HUES64 (cell line): ENCODE data around the gene NFIB.

Experiments used
- H3K27ac ChIP-seq: 2 replicates; pipeline ENCODE4 v1.7.0; 2013; ENCODE audit warnings: low read depth, low read length, inconsistent platforms
- H3K27me3 ChIP-seq: 2 replicates; pipeline ENCODE4 v1.6.1; 2013; ENCODE audit warnings: mild to moderate bottlenecking, low read length; ENCODE audit not compliant: insufficient read depth
- H3K36me3 ChIP-seq: 2 replicates; pipeline ENCODE4 v1.6.1; 2013; ENCODE audit warnings: mild to moderate bottlenecking, low read length; ENCODE audit not compliant: insufficient read depth
- H3K4me1 ChIP-seq: 2 replicates; pipeline ENCODE4 v1.6.1; 2013; ENCODE audit warnings: mild to moderate bottlenecking, low read length, moderate library complexity; ENCODE audit not compliant: insufficient read depth
- H3K4me3 ChIP-seq: 2 replicates; pipeline ENCODE4 v1.5.1; 2013; ENCODE audit warnings: mild to moderate bottlenecking, low read length, moderate library complexity
- H3K9ac ChIP-seq: 2 replicates; pipeline ENCODE4 v1.6.1; 2013; ENCODE audit warnings: mild to moderate bottlenecking, low read depth, low read length
- H3K9me3 ChIP-seq: 2 replicates; pipeline ENCODE4 v1.6.1; 2013; ENCODE audit warnings: low read depth, low read length; ENCODE audit not compliant: insufficient read depth
- WGBS: fragments of 150-250, 120-280 bp; methylation state at CpG from one replicate; pipeline ENCODE4 v1.1.7; 2013; ENCODE audit warnings: missing lambda C conversion rate; 5-methylcytosine and 5-hydroxymethylcytosine counted together

NFIB gene

DNA sequence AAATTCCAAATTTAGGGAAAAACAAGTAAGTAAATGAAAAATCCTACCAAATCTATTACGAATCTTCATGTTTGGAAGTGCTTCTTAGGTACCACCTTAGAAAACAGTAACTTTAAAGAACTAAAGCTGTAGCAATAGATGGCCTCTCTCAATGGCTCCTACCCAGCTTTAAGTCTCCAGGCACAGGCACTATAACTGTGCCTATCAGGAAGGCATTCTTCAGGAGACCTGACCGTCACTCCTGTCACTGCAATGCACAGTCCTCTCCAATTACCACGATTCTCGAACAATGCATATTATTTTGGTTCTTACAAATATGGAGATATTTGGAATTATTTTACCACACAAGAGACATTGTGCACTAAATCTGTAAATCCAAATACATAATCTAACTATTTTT, 12.9 kb downstream of the NFIB start:
- Histone ChIP-seq H3K9ac (no peak overlapping the region), H3K4me1 (peaks cover 4% of the 10 kb centered on the region; the same call in 1 of the 2 replicates), H3K27ac (no peak overlapping the region), H3K36me3 (no peaks in the 10 kb centered on the region), H3K4me3 (no peak overlapping the region), H3K9me3 (no peaks in the 10 kb centered on the region), H3K27me3 (no peaks in the 10 kb centered on the region)
- 93% methylated on average over 2 of the region's 4 CpGs for WGBS

DNA sequence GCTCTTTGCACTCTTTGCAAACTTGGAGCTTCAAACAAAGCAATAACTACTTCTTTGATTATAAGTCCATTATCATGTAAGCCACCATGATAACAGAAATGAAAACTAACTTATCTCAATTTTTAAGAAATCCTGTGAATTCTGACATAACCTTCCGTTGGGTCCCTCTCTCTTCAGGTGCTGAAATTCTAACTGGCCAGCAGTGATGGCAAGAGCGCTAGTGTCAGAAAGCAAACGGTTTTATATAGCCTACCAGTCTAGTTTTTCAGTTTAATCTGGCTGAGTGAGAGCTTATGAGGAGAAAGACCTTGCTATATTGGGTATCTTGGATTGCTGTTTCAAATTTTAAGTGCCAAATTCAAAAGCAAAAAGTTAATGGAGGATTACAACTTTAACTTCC, 13.4 kb downstream of the NFIB start:
- Histone ChIP-seq H3K9me3 (no peaks in the 10 kb centered on the region), H3K36me3 (no peaks in the 10 kb centered on the region), H3K27ac (no peak overlapping the region), H3K27me3 (no peaks in the 10 kb centered on the region), H3K4me1 (peaks cover 4% of the 10 kb centered on the region; the same call in 1 of the 2 replicates), H3K9ac (no peak overlapping the region), H3K4me3 (no peak overlapping the region)
- 93% methylated on average over 3 of the region's 3 CpGs for WGBS

DNA sequence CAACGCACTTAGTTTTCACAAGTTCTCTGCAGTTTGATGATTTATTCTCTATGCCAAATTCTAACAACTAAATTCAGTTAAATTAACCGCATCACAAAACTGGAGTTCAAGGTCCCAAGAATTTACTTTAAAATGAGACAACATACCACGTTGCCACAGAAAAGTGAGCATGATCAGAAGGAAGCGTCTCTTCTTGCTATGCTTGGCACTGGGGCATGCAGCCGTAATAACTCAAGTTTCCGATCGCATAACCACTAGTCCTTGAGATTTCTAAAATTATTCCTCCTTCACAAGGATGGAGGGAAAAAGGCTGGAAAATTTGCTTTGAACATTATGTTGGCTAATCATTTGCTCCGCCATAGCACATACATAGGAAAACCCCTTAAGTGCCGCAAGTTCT, 13.9 kb downstream of the NFIB start:
- 96% methylated on average over 9 of the region's 9 CpGs for WGBS
- no peak overlapping the region for H3K4me3 ChIP-seq

DNA sequence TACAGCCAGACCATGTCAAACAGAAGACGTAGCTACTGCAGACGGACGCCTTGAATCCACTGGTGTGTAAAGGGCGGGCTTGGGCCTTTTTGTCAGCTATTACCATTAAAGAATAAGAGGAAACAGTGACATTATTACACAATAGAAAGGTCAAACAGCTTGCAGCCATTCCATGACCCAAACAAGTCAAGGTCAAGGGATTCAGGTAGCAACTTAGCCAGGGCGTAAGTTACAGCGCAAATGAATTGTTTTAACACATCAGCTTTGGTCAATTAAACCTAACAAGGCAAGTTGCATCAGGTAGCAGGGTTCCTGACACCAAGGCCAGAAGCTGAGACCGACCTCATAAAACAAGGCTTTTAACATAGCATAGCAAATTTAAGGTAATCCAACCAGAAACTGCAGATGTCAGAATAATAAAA, 15.3 kb downstream of the NFIB start:
- Histone ChIP-seq H3K27me3 (no peaks in the 10 kb centered on the region), H3K9ac (no peak overlapping the region), H3K4me3 (no peak overlapping the region), H3K36me3 (no peaks in the 10 kb centered on the region), H3K9me3 (no peaks in the 10 kb centered on the region), H3K27ac (no peak overlapping the region), H3K4me1 (peaks cover 4% of the 10 kb centered on the region; the same call in 1 of the 2 replicates)
- WGBS = 60% methylated on average over 3 of the region's 7 CpGs

More for the DNA sequence above, 13.9 kb downstream of the NFIB start:
- Histone ChIP-seq H3K4me1 (peaks cover 4% of the 10 kb centered on the region; the same call in 1 of the 2 replicates), H3K27me3 (no peaks in the 10 kb centered on the region), H3K36me3 (no peaks in the 10 kb centered on the region), H3K27ac (no peak overlapping the region), H3K9ac (no peak overlapping the region), H3K9me3 (no peaks in the 10 kb centered on the region)

DNA sequence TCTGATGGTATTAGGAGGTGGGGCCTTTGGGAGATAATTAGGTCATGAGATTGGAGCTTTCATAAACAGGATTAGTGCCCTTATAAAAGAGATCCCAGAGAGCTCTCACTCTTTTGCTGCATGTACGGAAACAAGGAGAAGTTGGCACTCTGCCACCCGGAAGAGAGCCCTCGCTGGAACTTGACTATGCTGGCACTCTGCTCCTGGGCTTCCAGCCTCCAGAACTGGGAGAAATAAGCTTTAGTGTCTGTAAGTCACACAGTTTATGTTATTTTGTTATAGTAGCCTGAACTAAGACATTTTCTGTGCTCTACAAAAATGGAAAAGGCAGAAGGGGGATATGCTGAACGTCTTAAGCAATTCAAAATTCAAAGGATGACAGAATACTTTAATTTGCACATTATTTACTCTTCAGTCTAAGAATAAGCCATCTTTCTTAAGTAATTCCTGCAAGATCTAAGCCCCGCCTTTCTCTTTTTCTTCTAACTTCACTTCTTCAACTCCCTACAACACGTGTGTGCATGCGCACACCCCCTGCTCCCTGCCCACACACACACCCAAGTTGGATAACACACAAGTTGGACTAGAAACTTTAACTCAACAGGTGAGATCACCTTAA, 17.3 kb downstream of the NFIB start:
- no peaks in the 10 kb centered on the region for H3K27me3 ChIP-seq
- H3K4me1 ChIP-seq = peaks cover 4% of the 10 kb centered on the region
- H3K9ac ChIP-seq = no peak overlapping the region
- H3K9me3 ChIP-seq = no peaks in the 10 kb centered on the region
- H3K27ac ChIP-seq = no peak overlapping the region
- H3K4me3 ChIP-seq = no peak overlapping the region
- 93% methylated on average over 7 of the region's 7 CpGs for WGBS
- no peaks in the 10 kb centered on the region for H3K36me3 ChIP-seq

DNA sequence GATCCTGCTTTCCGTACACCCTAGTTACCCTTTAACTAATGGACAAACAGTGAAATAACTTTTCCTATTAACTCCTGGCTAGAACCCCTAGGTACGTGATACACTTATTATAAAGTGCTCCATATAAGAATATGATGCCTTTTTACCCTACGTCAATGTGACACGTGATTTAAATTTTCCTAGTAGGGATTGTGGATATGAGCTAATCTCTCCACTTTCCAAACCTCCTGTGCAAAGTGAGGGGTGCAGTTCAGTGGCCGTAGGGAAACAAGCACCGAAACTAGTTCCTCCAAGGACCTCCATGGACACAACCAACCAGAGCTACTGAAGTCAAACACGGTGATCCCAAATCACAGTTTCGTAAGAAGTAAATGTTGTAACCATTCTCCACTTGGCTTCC, 19.3 kb downstream of the NFIB start:
- WGBS = 89% methylated on average over 6 of the region's 8 CpGs
- peaks cover 4% of the 10 kb centered on the region for H3K4me1 ChIP-seq
- H3K9ac ChIP-seq = no peak overlapping the region
- H3K27ac ChIP-seq = no peak overlapping the region
- H3K36me3 ChIP-seq = no peaks in the 10 kb centered on the region
- no peaks in the 10 kb centered on the region for H3K27me3 ChIP-seq
- no peaks in the 10 kb centered on the region for H3K9me3 ChIP-seq
- H3K4me3 ChIP-seq = no peak overlapping the region

DNA sequence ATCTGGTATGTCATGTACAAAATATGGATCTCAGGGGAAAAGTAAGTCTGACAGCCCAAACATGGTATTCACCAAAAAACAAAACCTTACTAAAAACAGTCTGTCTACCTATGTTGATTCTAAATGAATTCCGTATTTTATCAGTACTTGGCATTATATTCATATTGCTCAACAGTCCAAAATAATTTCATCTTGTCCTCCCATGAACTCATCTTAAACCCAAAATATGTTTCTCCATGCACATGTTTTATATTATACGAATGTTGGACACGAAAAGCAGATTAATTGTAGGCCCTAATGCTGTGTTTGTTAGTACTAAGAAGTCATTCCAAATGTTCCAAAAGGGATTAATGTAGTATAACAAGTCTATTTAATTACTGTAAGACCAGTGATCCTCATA, 20.1 kb downstream of the NFIB start:
- Histone ChIP-seq H3K9me3 (no peaks in the 10 kb centered on the region), H3K27ac (no peak overlapping the region), H3K27me3 (no peaks in the 10 kb centered on the region), H3K4me3 (no peak overlapping the region), H3K9ac (no peak overlapping the region), H3K36me3 (no peaks in the 10 kb centered on the region), H3K4me1 (peaks cover 4% of the 10 kb centered on the region)
- WGBS = over 99% methylated on average over 3 of the region's 3 CpGs

DNA sequence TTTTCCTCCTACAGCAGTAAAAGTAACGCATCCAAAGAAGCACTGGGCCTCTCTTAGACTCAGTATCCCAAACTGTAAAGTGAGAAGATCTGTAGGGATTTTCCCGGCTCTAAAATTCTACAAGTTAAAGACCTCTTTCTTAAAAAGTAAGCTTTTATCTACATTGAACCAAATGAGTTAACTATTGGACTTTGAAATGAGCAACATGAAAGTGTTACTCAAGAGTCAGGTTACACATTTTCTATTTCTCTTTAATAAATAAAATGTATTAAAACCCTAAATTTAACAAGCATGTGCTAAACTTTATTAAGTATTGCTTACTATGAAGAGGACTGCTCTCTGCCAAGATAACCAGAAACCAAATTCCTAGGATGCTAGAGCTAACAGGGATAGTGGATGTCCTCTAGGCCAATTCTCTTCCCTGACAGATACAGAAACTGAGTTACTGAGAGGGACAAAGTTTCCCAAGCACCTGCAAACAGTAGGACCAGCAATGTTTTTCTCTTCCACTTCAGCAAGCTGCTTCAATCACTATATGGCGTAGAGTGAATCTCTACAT, 21.7 kb downstream of the NFIB start:
- Histone ChIP-seq H3K36me3 (no peaks in the 10 kb centered on the region), H3K27me3 (no peaks in the 10 kb centered on the region), H3K9me3 (no peaks in the 10 kb centered on the region), H3K4me1 (peaks cover 2% of the 10 kb centered on the region), H3K9ac (no peak overlapping the region), H3K4me3 (no peak overlapping the region), H3K27ac (no peak overlapping the region)
- WGBS = 45% methylated on average over 2 of the region's 3 CpGs

DNA sequence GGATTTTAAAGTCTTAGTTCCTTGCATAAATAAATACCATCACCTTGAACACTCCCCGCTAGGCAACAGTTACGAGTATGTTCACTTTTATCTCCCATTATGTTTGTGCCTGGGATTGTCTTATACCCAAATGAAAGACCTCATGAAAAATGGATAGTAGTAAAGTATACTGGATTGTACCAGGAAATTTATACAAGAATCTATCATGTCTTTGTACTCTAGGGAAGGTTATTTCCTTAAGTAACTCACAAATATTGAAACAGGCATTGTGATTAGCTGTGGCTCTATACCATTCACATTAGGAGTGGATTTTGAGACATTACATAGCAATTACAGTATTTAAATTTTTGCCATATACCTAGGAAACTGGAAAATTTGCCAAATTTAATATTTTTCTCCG, 24.0 kb downstream of the NFIB start:
- 95% methylated on average over 2 of the region's 3 CpGs for WGBS

DNA sequence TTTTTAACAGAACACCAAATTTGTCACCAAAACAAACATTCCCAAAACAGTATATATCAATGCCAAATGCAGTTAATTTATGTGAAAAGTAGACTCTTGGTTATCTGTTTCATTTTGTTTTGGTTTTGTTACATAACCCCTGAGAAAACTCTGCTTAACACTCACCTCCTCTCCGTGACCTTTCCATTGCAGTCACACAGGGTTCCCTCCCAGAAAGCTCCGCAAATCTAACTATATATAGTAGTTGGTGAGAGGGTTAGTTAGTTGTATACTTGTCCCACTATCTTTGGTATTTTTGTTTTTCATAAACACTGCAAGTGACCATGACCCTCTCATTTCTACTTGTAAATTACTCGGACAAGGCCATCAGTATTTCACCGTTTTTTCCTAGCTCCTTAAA, 25.5 kb downstream of the NFIB start:
- Histone ChIP-seq H3K9ac (no peak overlapping the region), H3K36me3 (no peaks in the 10 kb centered on the region), H3K9me3 (no peaks in the 10 kb centered on the region), H3K27ac (no peak overlapping the region), H3K27me3 (no peaks in the 10 kb centered on the region), H3K4me1 (no peaks in the 10 kb centered on the region; the same call in 1 of the 2 replicates), H3K4me3 (no peak overlapping the region)
- 95% methylated on average over 3 of the region's 4 CpGs for WGBS

More for the DNA sequence above, 24.0 kb downstream of the NFIB start:
- no peak overlapping the region for H3K4me3 ChIP-seq
- no peaks in the 10 kb centered on the region for H3K36me3 ChIP-seq
- H3K4me1 ChIP-seq = no peaks in the 10 kb centered on the region; the same call in 1 of the 2 replicates
- no peak overlapping the region for H3K27ac ChIP-seq
- no peak overlapping the region for H3K9ac ChIP-seq
- no peaks in the 10 kb centered on the region for H3K9me3 ChIP-seq
- H3K27me3 ChIP-seq = no peaks in the 10 kb centered on the region

DNA sequence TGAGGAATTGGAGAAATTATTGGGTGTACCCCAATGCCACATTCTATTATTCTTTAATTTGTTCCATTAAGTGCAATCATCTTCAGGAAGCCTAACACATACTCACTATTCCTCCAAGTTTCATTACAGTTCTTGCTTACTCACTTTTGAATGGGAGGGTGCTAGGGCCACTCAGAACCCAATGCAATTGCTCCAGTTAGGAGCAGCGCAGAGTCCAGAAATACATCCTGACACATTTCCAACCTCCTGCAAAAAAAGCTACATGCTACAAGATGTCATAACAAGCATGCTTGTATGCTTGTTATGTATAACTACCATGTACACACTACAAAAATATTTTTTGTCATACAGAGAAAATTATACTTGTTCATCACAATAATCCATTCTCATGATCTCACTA, 27.8 kb downstream of the NFIB start:
- Histone ChIP-seq H3K9me3 (no peaks in the 10 kb centered on the region), H3K27ac (no peak overlapping the region), H3K27me3 (no peaks in the 10 kb centered on the region), H3K9ac (no peak overlapping the region), H3K36me3 (no peaks in the 10 kb centered on the region), H3K4me3 (no peak overlapping the region), H3K4me1 (no peaks in the 10 kb centered on the region)
- WGBS = 92% methylated on average over 1 of the region's 1 CpG
